ENCODE results near the gene PLIN3.
A peak's percentile ranks its signal among the peaks of the same experiment; 100 is the strongest.
"Not testable (repeated sequence)": the region's sequence is repeated elsewhere in the genome, so short reads cannot be mapped to it uniquely, and the experiment has no call there.

Gene PLIN3

DNA sequence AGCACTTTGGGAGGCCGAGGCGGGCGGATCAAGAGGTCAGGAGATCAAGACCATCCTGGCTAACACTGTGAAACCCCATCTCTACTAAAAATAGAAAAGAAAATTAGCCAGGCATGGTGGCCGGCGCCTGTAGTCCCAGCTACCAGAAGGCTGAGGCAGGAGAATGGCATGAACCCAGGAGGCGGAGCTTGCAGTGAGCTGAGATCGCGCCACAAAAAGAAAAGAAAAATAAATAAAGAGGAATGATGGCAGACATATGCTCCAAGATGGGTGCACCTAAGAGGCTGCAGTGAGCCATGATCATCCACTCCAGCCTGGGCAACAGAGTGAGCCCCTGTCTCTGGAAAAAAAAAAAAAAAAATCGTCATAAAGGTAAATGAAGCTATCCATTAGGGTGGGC is 21.5 kb downstream of the PLIN3 start:
- not testable (repeated sequence) for DNase-seq

DNA sequence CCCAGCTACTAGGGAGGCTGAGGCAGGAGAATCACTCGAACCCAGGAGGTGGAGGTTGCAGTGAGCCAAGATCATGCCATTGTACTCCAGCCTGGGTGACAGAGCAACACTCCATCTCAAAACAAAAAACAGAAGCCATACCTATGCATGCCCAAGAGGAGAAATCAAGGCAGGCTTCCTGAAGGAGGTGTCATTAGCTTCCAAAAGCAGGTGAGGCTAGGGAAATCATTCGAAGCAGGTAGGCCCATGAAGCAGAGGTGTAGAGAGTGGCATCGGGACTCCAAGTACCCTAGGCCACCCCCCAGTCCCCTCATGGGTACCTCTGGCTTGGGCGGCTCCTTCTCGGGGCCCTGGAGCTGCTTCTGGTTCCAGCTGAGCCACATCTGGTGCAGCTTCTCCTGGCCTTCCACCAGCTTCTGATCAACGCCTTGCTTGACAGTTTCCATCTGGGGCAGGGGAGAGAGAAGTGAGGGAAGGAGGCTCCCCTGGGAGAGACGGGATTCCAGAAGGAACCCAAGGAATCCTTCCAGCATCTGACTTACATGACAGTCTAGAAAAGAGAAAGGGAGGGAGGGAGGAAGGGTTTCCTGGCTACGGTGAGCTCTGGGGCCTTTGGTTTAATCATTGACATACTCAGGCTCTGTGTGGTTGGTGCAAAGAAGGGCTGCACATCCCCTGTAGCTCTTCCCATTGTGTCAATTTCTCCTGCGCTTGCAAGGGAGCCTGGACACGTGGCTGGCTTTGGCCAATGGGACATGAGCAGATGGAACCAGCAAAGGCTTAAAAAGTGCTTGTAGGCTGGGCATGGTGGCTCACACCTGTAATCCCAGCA is 22.9 kb downstream of the PLIN3 start:
- no peak for DNase-seq

DNA sequence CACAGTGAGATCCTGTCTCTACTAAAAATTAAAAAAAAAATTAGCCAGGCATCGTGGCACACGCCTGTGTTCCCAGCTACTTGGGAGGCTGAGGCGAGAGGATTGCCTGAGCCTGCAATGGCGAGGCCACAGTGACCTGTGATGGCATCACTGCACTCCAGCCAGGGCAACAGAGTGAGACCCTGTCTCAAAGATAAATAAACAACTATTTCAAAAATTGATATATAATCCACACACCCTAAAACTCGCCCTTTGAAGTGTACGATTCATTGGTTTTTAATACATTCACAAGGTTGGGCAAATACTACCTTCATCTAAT is 23.9 kb downstream of the PLIN3 start:
- no peak for DNase-seq

DNA sequence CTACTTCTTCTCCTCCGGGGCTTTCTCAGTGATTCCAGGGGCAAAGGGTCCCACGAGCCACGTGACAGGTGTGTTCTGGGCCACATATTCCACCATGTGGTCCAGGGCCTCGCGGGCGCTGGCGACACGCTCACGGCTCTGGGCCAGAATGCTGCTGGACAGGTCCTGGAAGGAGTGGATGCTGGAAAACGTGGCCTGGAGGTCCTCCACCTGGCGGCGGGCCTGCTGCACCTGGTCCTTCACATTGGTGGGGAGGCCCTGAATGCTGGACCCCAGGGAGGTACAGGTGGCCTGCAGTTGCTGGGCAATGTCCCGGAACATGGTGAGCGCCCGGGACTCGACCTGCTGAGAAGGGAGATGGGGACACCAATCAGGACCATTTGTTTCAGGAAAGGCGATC is 28.3 kb downstream of the PLIN3 start:
- no peak for DNase-seq

DNA sequence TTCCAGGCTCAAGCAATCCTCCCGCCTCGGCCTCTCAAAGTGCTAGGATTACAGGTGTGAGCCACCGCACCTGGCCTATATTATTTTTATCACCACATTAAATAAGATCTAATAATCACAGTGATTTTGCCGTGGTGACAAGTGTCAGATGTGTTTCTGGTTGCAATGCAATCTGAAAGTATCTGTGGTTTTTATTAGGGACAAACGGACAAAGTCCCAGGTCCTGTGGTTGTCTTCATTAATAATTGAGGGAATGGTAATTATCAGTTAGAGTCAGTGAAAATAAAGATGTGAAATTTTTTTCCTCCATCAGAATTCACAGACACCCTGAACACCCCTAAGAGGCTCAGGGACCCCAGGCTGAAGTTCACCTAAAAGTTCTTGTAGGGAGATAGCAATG is 34.7 kb downstream of the PLIN3 start:
- no peak for DNase-seq

DNA sequence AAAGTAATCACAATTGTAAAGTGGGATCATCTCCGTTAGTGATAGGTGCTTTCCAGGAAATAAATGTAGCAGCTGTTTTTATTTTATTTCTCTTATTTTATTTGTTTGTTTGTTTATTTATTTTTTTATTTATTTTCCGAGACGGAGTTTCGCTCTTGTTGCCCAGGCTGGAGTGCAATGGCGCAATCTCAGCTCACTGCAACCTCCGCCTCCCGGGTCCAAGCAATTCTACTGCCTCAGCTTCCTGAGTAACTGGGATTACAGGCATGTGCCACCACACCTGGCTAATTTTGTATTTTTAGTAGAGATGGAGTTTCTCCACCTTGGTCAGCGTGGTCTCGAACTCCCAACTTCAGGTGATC is 35.5 kb downstream of the PLIN3 start:
- not testable (repeated sequence) for DNase-seq

DNA sequence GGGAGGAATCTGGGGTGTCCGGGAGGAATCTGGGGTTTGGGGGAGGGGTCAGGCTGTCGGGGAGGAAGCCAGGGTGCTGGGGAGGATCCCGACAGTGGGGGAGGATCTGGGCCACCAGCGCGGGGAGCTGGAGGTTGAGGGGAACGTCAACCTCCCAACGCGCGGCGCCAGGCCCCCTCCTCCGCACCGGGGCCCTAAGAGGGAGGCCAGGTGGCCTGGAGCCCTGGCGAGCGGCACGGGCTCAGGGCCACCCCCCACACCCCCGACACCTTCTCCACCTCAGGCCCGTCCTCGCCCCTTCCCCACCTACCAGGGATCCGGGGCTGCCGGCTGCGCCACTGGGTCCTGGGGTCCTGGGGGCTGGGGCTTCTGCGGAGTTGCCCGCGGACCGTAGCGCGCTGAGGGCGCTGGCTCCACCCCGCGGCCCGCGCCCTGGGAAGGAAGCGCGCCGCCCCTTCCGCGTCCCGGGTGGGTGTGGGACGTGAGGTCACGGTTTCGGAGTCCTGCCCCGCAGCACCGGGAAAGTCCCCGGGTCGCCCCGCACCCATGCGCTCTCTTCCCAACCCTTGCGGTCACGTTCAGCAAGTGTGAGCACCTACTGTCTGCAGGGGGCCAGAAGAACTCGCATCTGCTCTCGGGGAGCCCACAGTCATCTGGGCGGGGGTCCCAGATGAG is 36.0 kb downstream of the PLIN3 start, which contains the start of gene TICAM1:
Gene TICAM1 (minus strand): TSS at position 409 of the 675 bp plus-strand sequence. CDS start 13,335 bp downstream, outside the sequence.
- peak; percentile 86 for DNase-seq

DNA sequence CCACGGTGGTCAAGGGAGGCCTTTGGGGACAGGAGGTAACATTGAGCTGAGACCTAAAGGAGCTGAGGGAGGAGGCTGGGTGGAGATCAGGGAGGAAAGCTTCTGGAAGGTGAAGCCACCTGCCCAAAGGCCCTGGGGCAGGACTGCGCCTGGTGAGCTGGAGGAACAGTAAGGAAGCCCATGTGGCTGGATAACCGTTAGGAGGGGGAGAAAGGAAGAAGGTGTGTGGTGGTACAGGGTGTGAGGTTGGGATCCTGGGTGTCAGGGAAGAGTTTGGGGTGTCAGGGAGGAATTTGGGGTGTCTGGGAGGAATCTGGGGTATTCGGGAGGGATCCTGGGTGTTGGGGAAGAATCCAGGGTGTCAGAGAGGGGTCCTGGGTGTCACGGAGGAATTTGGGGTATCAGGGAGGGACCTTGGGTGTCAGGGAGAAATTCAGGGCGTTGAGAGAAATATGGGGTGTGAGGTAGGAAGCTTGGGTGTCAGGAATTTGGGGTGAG is 36.6 kb downstream of the PLIN3 start:
- no peak for DNase-seq

DNA sequence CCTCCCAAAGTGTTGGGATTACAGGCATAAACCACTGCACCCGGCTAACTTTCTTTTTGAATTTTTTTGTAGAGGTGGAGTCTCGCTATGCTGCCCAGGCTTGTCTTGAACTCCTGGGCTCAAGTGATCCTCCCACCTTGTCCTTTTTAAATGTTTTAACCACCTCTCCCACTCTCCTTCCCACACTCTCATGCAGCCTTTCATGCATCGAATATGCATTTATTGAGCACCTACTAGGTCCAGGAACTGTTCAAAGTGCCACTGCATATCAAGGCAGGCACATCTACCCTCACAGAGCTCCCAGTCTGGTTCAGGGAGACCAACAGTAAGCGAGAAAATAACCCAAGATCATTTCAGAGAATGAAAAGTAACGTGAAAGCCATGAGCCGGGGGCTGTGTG is 37.1 kb downstream of the PLIN3 start:
- DNase-seq, result no peak

DNA sequence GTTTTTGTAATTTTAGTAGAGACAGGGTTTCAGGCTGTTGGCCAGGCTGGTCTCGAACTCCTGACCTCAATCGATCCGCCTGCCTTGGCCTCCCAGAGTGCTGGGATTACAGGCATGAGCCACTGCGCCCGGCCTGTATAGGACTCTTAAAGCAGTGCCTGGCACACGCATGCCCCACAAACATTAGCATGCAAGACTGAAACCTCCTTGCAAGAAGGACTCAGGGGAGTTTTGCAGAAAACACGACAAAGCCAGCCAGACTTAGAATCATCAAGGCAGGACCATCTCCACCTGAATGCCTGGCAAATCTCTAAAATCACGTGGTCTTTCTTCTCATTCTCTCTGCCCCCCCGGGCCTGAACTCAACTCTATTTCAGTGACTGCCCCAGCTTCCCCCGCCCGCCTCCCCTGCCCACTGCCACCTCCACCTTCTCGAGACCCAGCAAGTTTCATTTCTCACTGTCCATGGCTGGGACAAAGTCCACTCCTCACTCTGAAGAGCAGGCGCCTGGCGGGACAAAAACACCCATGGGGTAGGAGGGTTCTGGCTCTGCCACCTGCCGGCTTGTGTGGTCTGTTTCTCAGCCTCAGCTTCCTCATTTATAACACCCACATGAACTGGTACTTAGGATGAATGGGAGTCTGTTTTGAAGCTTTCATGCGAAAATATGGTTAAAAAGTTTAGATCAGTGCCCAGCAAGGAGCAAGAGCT is 38.3 kb downstream of the PLIN3 start:
- DNase-seq, result no peak

DNA sequence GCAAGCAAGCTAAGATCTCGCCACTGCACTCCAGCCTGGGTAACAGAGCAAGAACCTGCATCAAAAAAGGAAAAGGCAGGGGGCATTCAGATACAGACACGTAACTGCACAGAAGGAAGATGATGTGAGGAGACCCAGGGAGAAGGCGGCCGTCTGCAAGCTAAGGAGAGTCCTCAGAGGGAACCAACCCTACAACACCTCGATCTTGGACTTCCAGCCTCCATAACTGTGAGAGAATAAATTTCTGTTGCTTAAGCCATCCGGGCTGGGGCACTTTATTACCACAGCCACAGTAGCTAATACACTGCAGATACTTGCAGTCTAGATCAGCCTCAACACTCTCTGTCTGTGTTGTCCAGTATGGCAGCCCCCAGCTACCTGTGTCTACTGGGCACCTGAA is 43.9 kb downstream of the PLIN3 start:
- DNase-seq, result no peak

DNA sequence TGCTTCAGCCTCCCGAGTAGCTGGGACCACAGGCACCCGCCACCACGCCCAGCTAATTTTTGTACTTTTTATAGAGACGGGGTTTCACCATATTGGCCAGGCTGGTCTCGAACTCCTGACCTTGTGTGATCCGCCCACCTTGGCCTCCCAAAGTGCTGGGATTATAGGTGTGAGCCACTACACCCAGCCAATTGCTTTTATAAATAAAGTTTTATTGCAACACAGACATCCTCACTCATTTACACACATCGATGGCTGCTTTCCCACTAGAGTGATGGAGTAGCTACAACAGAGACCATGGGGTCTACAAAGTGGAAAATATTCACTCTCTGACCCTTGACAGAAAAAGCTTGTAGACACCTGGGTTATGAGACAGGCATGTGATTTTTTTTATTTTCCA is 45.1 kb downstream of the PLIN3 start:
- DNase-seq, result not testable (repeated sequence)

DNA sequence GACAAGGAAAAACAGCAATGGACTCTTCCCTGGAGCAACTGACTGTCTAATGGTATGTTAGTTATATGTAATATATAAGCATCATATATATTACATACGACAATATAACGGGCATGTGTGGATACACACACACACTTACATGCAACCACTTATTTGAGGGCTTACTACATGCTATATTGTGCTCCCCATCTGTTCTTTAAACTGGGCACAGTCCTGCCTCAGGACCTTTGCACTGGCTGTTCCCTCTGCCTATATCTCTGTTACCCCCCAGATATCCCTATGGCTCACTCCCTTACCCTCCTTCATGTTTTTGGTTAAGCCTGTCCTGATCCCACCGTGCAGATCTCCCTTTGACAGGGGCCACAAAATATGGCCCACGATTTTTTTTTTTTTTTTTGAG is 46.2 kb downstream of the PLIN3 start:
- no peak for DNase-seq

DNA sequence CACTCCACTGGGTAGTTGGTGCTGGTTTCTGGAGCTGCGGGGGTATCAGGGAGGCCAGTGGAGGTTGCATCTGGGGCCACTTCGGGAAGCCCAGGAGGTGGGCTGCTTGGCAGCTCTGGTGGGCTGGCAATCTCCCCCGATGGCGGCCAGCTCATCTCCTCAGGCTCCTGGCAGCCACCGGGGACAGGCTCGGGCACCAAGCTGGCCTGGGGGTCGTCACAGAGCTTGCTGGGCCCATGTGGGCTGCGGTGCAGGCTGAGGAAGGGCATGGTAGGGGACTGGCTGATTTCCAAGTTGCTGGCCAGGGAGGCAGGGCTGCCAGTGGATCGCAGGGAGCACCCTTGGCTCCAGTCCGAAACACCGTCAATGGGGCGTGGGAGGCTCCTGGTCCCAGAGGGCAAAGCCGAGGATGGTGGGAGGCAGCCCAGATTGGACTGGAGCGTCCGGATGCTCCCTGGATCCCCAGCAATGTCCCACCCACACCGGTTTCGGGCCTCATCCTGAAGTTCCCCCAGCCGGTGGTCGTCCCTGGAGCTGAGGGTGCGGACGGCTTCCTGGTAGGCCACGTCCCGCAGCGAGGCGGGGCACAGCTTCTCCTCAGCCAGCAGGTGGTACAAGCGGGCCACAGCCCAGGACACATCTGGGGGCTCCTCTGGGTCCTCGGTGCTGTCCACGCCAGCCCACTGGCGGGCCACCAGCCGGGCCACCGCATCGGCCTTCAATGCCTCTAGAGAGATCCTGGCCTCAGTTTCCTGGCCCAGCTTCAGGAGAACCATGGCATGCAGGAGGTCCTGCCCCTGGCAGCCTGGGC is 49.8 kb downstream of the PLIN3 start:
- DNase-seq, result no peak

DNA sequence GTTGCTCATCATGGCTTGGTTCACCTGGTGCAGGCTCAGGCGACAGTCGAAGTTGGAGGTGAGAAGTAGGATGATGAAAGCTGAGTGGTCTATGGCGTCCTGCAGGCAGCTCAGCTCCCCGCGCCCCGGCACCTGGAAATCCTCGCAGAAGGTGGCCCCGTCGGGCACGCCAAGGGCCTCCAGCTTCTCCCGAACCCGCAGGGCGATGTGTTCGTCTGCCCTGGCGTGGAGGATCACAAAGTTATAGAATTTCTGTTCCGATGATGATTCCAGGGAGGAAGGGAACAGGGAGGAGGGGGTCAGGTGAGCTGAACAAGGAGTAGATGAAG is 50.6 kb downstream of the PLIN3 start:
- no peak for DNase-seq

DNA sequence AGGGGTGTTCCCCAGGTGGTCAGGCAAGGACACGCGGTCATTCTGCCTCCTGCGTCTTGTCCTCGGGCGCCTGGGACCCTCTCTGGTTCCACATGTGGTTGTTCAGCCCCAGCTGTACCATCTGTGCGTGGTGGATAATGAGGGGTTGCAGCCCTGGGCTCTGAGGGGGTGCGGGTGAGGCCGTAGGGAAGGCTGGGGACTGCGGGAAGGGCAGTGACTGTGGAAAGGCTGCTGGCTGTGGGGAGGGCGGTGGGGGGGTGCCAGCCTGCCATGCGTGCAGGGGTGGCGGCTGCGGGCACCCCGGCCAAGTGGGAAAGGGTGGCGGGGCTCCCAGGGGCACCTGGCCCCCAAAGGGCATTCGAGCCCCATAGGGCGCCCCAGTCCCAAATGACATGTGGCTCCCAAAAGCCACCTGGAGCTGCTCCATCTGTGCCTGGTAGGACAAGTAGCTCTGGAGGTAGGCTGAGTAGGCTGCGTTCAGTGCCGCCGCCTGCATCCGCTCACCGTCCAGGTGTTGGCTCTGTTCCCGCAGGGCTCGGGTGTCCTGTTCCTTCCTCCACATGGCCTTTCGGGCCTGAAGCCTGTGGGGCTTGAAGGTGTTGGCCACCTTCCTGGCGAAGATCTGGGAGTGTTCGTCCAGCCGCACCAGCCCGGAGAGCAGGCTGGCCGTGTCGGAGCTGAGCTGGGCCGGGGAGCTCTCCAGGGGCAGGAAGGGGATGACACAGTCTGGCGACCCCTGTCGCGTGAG is 51.1 kb downstream of the PLIN3 start:
- no peak for DNase-seq

DNA sequence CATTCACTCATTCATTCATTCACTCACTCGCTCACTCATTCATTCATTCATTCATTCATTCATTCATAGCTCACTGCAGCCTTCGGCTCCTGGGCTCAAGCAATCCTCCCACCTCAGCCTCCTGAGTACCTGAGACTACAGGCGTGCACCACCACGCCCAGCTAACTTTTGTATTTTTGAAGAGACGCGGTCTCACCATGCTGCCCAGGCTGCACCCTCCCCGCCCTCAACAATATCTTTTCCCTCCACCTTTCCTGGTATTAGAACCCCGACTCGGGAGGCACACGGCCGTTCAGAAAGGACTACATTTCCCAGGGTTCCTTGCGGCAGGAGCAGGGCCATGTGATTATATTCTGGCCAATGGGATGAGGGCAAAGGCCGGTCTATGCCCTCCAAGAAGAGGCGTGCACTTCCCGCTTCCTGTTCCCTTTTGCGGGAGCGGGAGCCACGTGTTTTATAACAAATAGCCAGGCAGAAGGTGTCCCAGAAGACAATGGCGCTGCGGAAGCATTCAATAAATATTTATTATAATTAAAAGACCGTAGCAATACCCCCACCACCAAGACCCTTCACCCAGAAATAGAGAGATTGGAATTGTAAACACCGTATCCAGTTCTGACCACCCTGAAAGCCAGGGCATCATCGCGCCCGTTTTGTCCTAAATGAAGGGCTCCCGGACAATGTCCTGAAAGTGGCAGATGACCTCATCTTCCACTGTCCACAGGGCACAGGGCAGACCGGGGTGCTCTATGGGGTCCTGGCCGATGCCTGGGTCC is 51.9 kb downstream of the PLIN3 start:
- DNase-seq, result peak; percentile 86

DNA sequence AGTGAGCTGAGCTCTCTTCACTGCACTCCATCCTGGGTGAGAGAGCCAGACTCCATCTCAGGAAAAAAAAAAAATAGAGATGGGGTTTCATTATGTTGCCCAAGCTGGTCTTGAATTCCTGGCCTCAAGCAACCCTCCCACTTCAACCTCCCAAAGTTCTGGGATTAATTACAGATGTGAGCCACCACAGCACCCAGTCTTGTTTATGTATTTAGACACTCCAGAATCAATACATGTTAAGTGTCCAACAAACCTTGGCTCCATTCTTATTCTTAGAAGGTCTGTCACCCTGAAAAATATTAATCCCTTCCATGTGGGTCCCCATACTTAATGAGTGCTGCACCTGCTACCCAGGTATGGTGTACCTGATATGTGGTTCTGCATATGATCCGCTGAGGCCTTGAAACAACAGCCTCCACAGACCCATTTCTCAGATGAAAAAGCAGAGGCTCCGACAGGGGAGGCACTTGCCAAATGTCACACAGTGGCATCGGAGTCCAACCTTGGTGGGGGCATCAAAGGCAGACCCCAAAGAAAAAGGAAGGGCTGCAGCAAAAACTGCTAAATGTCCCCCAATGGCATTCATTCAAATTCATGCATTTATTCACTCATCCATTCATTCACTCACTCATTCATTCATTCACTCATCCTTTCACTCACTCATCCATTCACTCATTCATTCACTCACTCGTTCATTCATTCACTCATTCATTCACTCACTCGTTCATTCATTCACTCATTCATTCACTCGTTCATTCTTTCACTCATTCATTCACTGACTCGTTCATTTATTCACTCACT is 52.6 kb downstream of the PLIN3 start:
- no peak for DNase-seq

DNA sequence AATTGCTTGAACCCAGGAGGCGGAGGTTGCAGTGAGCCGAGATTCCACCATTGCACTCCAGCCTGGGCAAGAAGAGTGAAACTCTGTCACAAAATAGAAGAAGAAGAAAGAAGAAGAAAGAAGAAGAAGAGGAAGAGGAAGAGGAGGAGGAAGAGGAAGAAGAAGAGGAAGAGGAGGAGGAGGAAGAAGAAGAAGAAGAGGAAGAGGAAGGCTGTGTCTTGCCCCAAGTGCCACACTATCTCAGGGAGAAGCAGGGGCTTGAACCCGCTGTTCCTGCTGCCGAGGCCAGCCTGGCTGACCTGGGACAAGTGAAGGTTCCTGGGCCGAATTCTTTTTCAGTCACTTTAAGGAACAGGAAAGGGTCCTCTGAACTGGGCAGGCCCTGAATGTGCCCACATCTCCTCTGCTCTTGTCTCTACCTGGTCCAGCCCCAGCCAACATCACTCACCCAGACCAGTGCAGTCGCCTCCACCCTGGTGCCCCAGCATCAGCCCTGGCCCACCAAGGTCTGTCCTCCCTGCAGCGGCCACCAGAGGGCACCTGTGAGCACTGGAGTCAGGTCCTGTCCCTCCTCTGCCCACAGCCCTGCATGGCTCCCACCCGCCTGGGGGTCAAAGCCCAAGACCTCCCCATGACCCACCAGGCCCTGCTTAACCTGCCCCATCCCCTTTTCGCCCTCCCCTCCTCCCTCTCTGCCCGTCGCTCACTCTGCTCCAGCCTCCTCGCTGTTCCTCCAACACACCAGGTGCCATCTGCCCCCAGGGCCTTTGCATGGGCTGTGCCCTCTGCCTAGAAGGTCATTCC is 55.9 kb downstream of the PLIN3 start:
- peak; percentile 99 for DNase-seq

DNA sequence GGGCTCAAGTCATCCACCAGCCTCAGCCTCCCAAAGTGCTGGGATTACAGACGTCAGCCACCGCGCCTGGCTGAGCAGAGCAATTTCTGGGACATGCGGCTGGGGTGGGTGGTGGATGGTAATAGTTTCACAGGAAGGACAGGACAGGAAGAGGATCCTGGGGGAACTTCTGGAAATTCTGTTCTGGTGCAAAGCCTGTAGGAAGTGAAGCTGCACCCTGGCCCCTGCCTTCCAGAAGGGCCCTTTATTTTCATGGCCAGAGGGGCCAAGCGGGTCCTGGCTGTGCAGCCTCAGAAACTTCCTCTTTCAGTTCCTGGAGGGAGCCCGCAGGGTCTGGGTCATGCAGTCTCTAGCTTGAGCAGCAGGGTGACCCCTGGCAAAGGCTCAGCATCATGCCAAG is 60.3 kb downstream of the PLIN3 start:
- DNase-seq, result no peak
